Measurements from ENCODE around the gene TAF8. TPM values are rescaled to one million over a fixed set of nuclear protein-coding genes. Genes with fewer than 3 reads are reported as not detected.

TAF8 gene
- total RNA-seq, 2 experiments from 2014 or later: 57.7 to 58.7 TPM

GRCh38 chr6:42118162-42119001 is 68.1 kb downstream of the TAF8 start:
- Mint-ChIP-seq H3K4me1 (ENCODE audit: low read depth) (no peaks in the 10 kb centered on the region), H3K27me3 (peaks cover 7% of the 10 kb centered on the region), H3K27ac (no peak overlapping the region), H3K9me3 (no peaks in the 10 kb centered on the region), H3K4me3 (no peak overlapping the region), H3K36me3 (no peaks in the 10 kb centered on the region)
- DNase-seq: no peak
- CTCF ChIA-PET: no interaction called here
- intact Hi-C loops (cut with micrococcal nuclease): no loop called here
- POLR2A ChIA-PET: no interaction called here

GRCh38 chr6:42120895-42121865 is 70.9 kb downstream of the TAF8 start:
- no peak overlapping the region for H3K4me3 Mint-ChIP-seq
- peaks cover 7% of the 10 kb centered on the region for H3K27me3 Mint-ChIP-seq
- DNase-seq: no peak
- POLR2A ChIA-PET: interaction anchor here (0.5 kb wide), 1 partner anchor 20 kb away, joined by 3 read pairs; no protein-coding TSS in a partner anchor
- CTCF ChIA-PET: interaction anchor here (1.3 kb wide), 1 partner anchor 46 kb away, joined by 5 read pairs; no protein-coding TSS in a partner anchor
- H3K9me3 Mint-ChIP-seq: no peaks in the 10 kb centered on the region
- no peaks in the 10 kb centered on the region for H3K36me3 Mint-ChIP-seq
- intact Hi-C loops (cut with micrococcal nuclease): no loop called here
- no peak overlapping the region for H3K27ac Mint-ChIP-seq
- H3K4me1 Mint-ChIP-seq (ENCODE audit: low read depth): no peaks in the 10 kb centered on the region

- H3K36me3 Mint-ChIP-seq: no peaks in the 10 kb centered on the region
- H3K27me3 Mint-ChIP-seq: no peaks in the 10 kb centered on the region
- H3K9me3 Mint-ChIP-seq: no peaks in the 10 kb centered on the region
- no peak overlapping the region for H3K4me3 Mint-ChIP-seq
- intact Hi-C loops (cut with micrococcal nuclease): no loop called here
- DNase-seq: no peak
- ChIA-PET POLR2A (no interaction called here), CTCF (interaction anchor here (3.1 kb wide), 1 partner anchor 20 kb away, joined by 12 read pairs; no protein-coding TSS in a partner anchor)
- H3K4me1 Mint-ChIP-seq (ENCODE audit: low read depth): no peaks in the 10 kb centered on the region
- H3K27ac Mint-ChIP-seq: no peak overlapping the region
These were observed 73.2 kb downstream of the TAF8 start for GRCh38 chr6:42123379-42124103.

GRCh38 chr6:42124223-42124836 is 74.0 kb downstream of the TAF8 start:
- no peaks in the 10 kb centered on the region for H3K27me3 Mint-ChIP-seq
- ChIA-PET POLR2A (no interaction called here), CTCF (interaction anchor here (3.1 kb wide), 1 partner anchor 20 kb away, joined by 12 read pairs; no protein-coding TSS in a partner anchor)
- no peak for DNase-seq
- H3K4me1 Mint-ChIP-seq (ENCODE audit: low read depth): no peaks in the 10 kb centered on the region
- H3K36me3 Mint-ChIP-seq: no peaks in the 10 kb centered on the region
- no peak overlapping the region for H3K27ac Mint-ChIP-seq
- no peak overlapping the region for H3K4me3 Mint-ChIP-seq
- intact Hi-C loops (cut with micrococcal nuclease): no loop called here
- no peaks in the 10 kb centered on the region for H3K9me3 Mint-ChIP-seq

- no peaks in the 10 kb centered on the region for H3K9me3 Mint-ChIP-seq
- CTCF ChIA-PET: interaction anchor here (3.1 kb wide), 1 partner anchor 21 kb away, joined by 12 read pairs; no protein-coding TSS in a partner anchor
These were observed 74.9 kb downstream of the TAF8 start for GRCh38 chr6:42125231-42125630.

GRCh38 chr6:42125663-42126062 is 75.3 kb downstream of the TAF8 start:
- H3K9me3 Mint-ChIP-seq: no peaks in the 10 kb centered on the region
- H3K36me3 Mint-ChIP-seq: no peaks in the 10 kb centered on the region
- POLR2A ChIA-PET: interaction anchor here (0.7 kb wide), 1 partner anchor 444 kb away, joined by 3 read pairs; no protein-coding TSS in a partner anchor
- intact Hi-C loops (cut with micrococcal nuclease): no loop called here
- CTCF ChIA-PET: no interaction called here
- no peak overlapping the region for H3K27ac Mint-ChIP-seq
- no peaks in the 10 kb centered on the region for H3K27me3 Mint-ChIP-seq
- DNase-seq: no peak
- no peaks in the 10 kb centered on the region for H3K4me1 Mint-ChIP-seq (ENCODE audit: low read depth)
- H3K4me3 Mint-ChIP-seq: no peak overlapping the region

More at GRCh38 chr6:42125231-42125630, 74.9 kb downstream of the TAF8 start:
- no peak for DNase-seq
- Mint-ChIP-seq H3K4me1 (ENCODE audit: low read depth) (no peaks in the 10 kb centered on the region), H3K27me3 (no peaks in the 10 kb centered on the region), H3K36me3 (no peaks in the 10 kb centered on the region), H3K4me3 (no peak overlapping the region), H3K27ac (no peak overlapping the region)
- intact Hi-C loops (cut with micrococcal nuclease): no loop called here
- POLR2A ChIA-PET: interaction anchor here (0.7 kb wide), 1 partner anchor 444 kb away, joined by 3 read pairs; no protein-coding TSS in a partner anchor

- DNase-seq: no peak
- H3K4me3 Mint-ChIP-seq: no peak overlapping the region
- CTCF ChIA-PET: interaction anchor here (0.6 to 2.9 kb wide), 3 partner anchors 25 to 341 kb away, joined by 3 to 9 read pairs (median 3); partner anchors contain the start of gene TOMM6
- POLR2A ChIA-PET: interaction anchor here (0.5 kb wide), 1 partner anchor 95 kb away, joined by 5 read pairs; no protein-coding TSS in a partner anchor
- no peak overlapping the region for H3K27ac Mint-ChIP-seq
- H3K36me3 Mint-ChIP-seq: no peaks in the 10 kb centered on the region
- H3K9me3 Mint-ChIP-seq: no peaks in the 10 kb centered on the region
- intact Hi-C loops (cut with micrococcal nuclease): no loop called here
- no peaks in the 10 kb centered on the region for H3K4me1 Mint-ChIP-seq (ENCODE audit: low read depth)
- H3K27me3 Mint-ChIP-seq: no peaks in the 10 kb centered on the region
These were observed 78.4 kb downstream of the TAF8 start for GRCh38 chr6:42128460-42129359.

GRCh38 chr6:42129360-42129676 is 79.0 kb downstream of the TAF8 start:
- H3K4me1 Mint-ChIP-seq (ENCODE audit: low read depth): no peaks in the 10 kb centered on the region
- no peak for DNase-seq
- no peaks in the 10 kb centered on the region for H3K36me3 Mint-ChIP-seq
- intact Hi-C loops (cut with micrococcal nuclease): no loop called here
- H3K27me3 Mint-ChIP-seq: no peaks in the 10 kb centered on the region
- ChIA-PET CTCF (interaction anchor here (0.6 to 2.9 kb wide), 2 partner anchors 25 to 66 kb away, joined by 3 to 9 read pairs; no protein-coding TSS in a partner anchor), POLR2A (no interaction called here)
- no peak overlapping the region for H3K4me3 Mint-ChIP-seq
- H3K27ac Mint-ChIP-seq: no peak overlapping the region
- H3K9me3 Mint-ChIP-seq: no peaks in the 10 kb centered on the region

- CTCF ChIA-PET: no interaction called here
- H3K4me1 Mint-ChIP-seq (ENCODE audit: low read depth): peaks cover 3% of the 10 kb centered on the region
- H3K27me3 Mint-ChIP-seq: no peaks in the 10 kb centered on the region
- no peak for DNase-seq
- no peaks in the 10 kb centered on the region for H3K9me3 Mint-ChIP-seq
- H3K4me3 Mint-ChIP-seq: no peak overlapping the region
- intact Hi-C loops (cut with micrococcal nuclease): no loop called here
- POLR2A ChIA-PET: no interaction called here
- H3K27ac Mint-ChIP-seq: no peak overlapping the region
- no peaks in the 10 kb centered on the region for H3K36me3 Mint-ChIP-seq
These were observed 81.2 kb downstream of the TAF8 start for GRCh38 chr6:42131531-42131930.

- no peak for DNase-seq
- intact Hi-C loops (cut with micrococcal nuclease): no loop called here
- ChIA-PET CTCF (interaction anchor here (1.8 kb wide), 1 partner anchor 30 kb away, joined by 8 read pairs; no protein-coding TSS in a partner anchor), POLR2A (interaction anchor here (1.8 kb wide), 1 partner anchor 12 kb away, joined by 3 read pairs; no protein-coding TSS in a partner anchor)
- no peak overlapping the region for H3K4me3 Mint-ChIP-seq
- H3K4me1 Mint-ChIP-seq (ENCODE audit: low read depth): peaks cover 11% of the 10 kb centered on the region
- no peaks in the 10 kb centered on the region for H3K36me3 Mint-ChIP-seq
- no peaks in the 10 kb centered on the region for H3K27me3 Mint-ChIP-seq
- no peaks in the 10 kb centered on the region for H3K9me3 Mint-ChIP-seq
- no peak overlapping the region for H3K27ac Mint-ChIP-seq
These were observed 83.6 kb downstream of the TAF8 start for GRCh38 chr6:42133926-42134325.

All from activated CD4-positive, alpha-beta memory T cell treated with anti-CD3 and anti-CD28 coated beads for 36 hours (primary cell).